Naive thymus-derived CD8-positive, alpha-beta T cell (primary cell): ENCODE measurements around the gene TIGD2. TPM values are rescaled to one million over a fixed set of nuclear protein-coding genes. Genes with fewer than 3 reads are reported as not detected.

ENCODE experiments used
- ATAC-seq, 2 donors: fragments of 150-1000 bp; cut with Tn5 transposase in 1 of 2; sonication (Bioruptor Pico), chemical (Tn5 transposase) in 1 of 2; 1 replicate in 1 of 2; 2 replicates in 1 of 2; pipeline ENCODE4 v1.10.0; 2021; ENCODE audit warnings: mild to moderate bottlenecking in 2 of 2, moderate library complexity in 2 of 2
- POLR2A ChIA-PET: fragments of 350-600 bp; sonication (Branson Sonifier 250); formaldehyde crosslinking; loops from one replicate; lab custom pipeline; 2021; ENCODE audit warnings: antibody characterized with exemption; lab: Charles Lee
- DNase-seq, 10 donors: peaks; one replicate each; pipeline versions ENCODE4 v3.0.0 to v3.0.0-alpha.2; 2020 to 2022
- H3K27ac Mint-ChIP-seq, 10 donors: one replicate each; pipeline ENCODE4 v1.8.0; 2020 to 2022; ENCODE audit warnings: mild to moderate bottlenecking in 10 of 10, mixed read lengths in 10 of 10, moderate library complexity in 4 of 10, inconsistent platforms in 1 of 10
- H3K27me3 Mint-ChIP-seq, 5 donors: one replicate each; pipeline ENCODE4 v1.8.0; 2021 to 2022; ENCODE audit warnings: mixed read lengths in 5 of 5
- H3K36me3 Mint-ChIP-seq, 3 donors: one replicate each; pipeline ENCODE4 v1.8.0; 2020 to 2022; ENCODE audit warnings: mixed read lengths in 3 of 3, mild to moderate bottlenecking in 2 of 3, inconsistent platforms in 1 of 3
- H3K4me1 Mint-ChIP-seq, 4 donors: one replicate each; pipeline ENCODE4 v1.8.0; 2021 to 2022; ENCODE audit warnings: mixed read lengths in 4 of 4
- H3K4me3 Mint-ChIP-seq, 10 donors: one replicate each; pipeline ENCODE4 v1.8.0; 2020 to 2022; ENCODE audit warnings: mild to moderate bottlenecking in 10 of 10, mixed read lengths in 10 of 10, moderate library complexity in 6 of 10, inconsistent platforms in 1 of 10
- H3K9me3 Mint-ChIP-seq, 9 donors: one replicate each; pipeline ENCODE4 v1.8.0; 2020 to 2022; ENCODE audit warnings: mixed read lengths in 9 of 9, mild to moderate bottlenecking in 3 of 9, inconsistent platforms in 1 of 9, moderate library complexity in 1 of 9
- polyA plus RNA-seq, 3 donors: library from polyadenylated mRNA; unstranded; fragments of 300-500 nt; fragmentation: Illumina TruSeq; gene quantifications; one replicate each; pipeline ENCODE4 v1.2.3, GENCODE V29; 2021
- total RNA-seq, 8 experiments: library from RNA in 2 of 8; stranded (reverse) in 2 of 8; gene quantifications; one replicate each; pipeline ENCODE4 v1.2.3 and lab custom pipeline; 2021 to 2026

Gene TIGD2
- total and polyA plus RNA-seq, 5 experiments from 2014 or later, result 3.2 to 8.4 (median 4.2) TPM

DNA sequence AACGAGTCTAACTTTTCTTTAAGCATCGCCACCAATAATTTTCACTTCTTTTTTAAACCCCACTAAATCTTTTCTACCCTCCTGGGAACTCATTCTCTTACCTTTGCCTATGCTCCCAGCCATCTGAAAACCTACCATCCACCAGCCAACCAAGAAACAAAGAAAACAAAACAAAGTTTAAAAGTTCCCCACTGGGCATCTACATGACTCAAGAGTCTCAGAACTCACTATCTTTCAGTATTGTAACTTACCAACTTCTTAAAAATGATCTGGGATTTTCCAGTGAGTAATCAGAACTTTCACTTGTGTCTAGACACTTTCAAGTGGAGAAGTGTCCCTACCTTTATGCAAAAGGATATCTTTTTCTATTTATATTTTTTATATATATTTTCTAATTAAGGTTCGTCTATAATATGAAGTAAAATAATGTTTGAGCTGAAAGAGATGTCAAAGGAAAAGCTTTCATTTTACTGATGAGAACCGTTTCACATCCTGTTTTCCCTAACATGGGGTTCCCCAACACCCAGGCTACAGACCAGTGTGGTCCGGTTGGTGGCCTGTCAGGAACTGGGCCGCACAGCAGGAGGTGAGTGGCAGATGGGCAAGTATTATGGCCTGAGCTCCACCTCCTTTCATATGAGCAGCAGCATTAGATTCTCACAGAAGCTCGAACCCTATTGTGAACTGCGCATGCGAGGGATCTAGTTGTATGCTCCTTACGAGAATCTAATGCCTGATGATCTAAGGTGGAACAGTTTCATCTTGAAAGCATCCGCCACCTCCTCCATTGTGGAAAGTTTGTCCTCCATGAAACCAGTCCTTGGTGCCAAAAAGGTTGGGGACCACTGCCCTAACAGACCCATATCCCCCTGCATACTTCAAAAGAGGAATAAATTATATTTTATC lies 9.8 kb upstream of the TIGD2 start:
- Mint-ChIP-seq H3K4me3 (no peak overlapping the region), H3K4me1 (peaks cover 0 to 6% (median 3%) of the 10 kb centered on the region in 4 donors), H3K9me3 (peaks cover 0 to 4% (median 0%) of the 10 kb centered on the region in 9 donors), H3K36me3 (no peaks in the 10 kb centered on the region), H3K27ac (peak overlapping the region in 1 of 10 donors; percentile 27), H3K27me3 (peaks cover 2 to 12% (median 3%) of the 10 kb centered on the region in 5 donors)
- ATAC-seq (no peak), DNase-seq (no peak)
- POLR2A ChIA-PET, result no interaction called here

DNA sequence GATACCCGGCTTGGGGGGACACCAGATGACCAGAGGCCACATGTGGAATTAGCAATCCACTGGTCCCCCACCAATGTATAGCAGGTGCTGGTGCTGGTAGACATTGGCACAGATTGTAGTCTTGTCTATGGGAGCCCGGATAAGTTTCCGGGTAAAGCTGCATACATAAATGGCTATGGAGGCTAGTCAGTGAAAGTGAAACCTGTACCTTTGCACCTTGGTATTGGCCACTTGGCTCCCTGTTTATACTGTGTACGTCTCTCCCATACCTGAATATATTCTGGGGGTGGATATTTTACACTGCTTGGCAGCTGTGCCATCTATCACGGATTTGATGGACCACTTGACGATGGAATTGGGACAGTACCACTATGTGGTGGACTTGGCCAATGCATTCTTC lies 5.6 kb upstream of the TIGD2 start:
- H3K27me3 Mint-ChIP-seq, result peaks cover 0 to 18% (median 8%) of the 10 kb centered on the region in 5 donors
- POLR2A ChIA-PET, result no interaction called here
- no peak overlapping the region for H3K4me3 Mint-ChIP-seq
- H3K36me3 Mint-ChIP-seq, result no peaks in the 10 kb centered on the region
- no peak for ATAC-seq
- peaks cover 0 to 10% (median 0%) of the 10 kb centered on the region in 9 donors for H3K9me3 Mint-ChIP-seq
- H3K27ac Mint-ChIP-seq, result no peak overlapping the region
- H3K4me1 Mint-ChIP-seq, result peaks cover 5 to 11% (median 8%) of the 10 kb centered on the region in 4 donors
- DNase-seq, result no peak

DNA sequence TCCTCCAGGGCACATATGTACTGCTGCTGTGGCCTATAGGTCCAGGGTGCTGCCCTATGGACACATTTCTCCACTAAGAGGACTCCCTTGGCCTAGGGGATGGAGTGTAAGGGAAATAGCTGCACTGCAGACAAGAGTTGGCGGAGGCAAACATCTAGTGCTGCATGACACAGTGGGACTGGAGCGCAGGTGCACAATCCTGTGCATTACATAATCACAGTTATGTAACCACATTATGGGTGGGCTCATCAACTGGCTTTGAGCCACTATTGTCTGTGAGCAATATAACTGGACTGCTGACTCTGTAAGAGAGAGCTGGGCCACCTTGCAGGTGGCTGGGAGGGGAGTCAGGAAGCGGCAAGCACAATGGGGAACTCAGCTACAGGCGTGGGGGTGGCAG lies 3.2 kb upstream of the TIGD2 start:
- peak overlapping the region in 1 of 10 donors; percentile 7 for H3K4me3 Mint-ChIP-seq
- POLR2A ChIA-PET, result no interaction called here
- ATAC-seq, result no peak
- H3K4me1 Mint-ChIP-seq, result peaks cover 17 to 25% (median 22%) of the 10 kb centered on the region in 4 donors
- H3K36me3 Mint-ChIP-seq, result peaks cover 0 to 8% (median 8%) of the 10 kb centered on the region in 3 donors
- H3K27me3 Mint-ChIP-seq, result peaks cover 0 to 18% (median 8%) of the 10 kb centered on the region in 5 donors
- H3K9me3 Mint-ChIP-seq, result peaks cover 0 to 16% (median 6%) of the 10 kb centered on the region in 9 donors
- no peak for DNase-seq
- H3K27ac Mint-ChIP-seq, result peak overlapping the region in 2 of 10 donors; percentile 32 to 45

DNA sequence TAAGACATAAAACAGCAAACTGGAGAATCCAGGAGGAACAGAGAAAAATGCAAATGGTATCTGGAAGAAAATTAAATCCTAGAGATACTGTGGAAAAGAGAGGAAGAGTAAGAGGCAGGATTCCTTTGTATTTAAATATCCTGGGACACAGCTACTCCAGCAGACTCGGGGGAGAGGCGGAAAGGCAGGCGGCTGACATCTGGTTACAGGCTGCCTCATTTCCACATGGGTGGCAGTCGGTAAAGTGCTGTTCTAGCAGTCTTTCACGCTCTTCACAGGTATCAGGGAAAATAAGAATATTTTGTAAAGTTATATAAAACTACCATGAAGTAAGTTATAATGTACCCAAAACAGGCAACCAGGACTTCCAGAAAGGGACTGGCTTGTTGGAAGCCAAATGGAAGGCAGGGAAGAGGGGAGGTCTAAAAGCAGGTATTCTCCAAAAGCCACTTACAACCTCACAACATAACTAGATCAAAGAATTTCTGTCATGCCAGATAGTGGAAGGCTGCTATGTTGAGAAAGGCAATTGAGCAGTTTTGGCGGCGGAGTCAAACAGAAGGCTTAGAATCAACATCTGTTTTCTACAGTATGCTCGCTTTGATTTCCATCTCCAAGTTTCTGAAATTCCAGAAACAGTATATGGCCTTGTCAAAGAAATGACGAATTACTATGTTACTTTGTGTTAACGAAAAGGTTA lies 1.3 kb upstream of the TIGD2 start:
- Mint-ChIP-seq H3K27me3 (peaks cover 0 to 9% (median 2%) of the 10 kb centered on the region in 5 donors), H3K4me3 (peak overlapping the region; percentile 80 to 93 (median 92)), H3K36me3 (peaks cover 0 to 24% (median 13%) of the 10 kb centered on the region in 3 donors), H3K9me3 (peaks cover 0 to 33% (median 14%) of the 10 kb centered on the region in 9 donors), H3K27ac (peak overlapping the region; percentile 30 to 93 (median 86)), H3K4me1 (peaks cover 14 to 26% (median 21%) of the 10 kb centered on the region in 4 donors)
- POLR2A ChIA-PET, result no interaction called here
- ATAC-seq, result no peak
- DNase-seq, result peak in 1 of 10 donors; percentile 3

DNA sequence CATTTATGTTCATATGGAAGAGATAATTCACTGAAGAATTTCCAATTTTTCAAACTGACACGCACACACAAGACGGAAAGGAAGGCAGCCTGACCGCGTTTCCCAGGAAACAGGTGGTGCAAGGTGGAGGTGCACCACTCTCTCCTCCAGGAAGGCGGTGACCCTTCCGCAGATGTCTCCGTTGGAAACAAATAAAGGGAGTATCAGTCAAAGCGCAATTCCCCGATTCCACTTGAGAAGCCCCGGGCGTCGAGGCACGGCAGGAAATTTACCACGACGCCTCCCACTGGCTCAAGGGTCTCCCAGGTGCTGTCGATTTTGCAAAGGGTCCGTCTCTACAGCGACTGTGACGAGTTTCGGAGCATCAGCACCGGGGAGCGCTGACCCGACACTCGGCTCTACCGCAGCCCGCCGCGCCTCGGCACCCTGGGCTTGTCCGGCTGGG lies 770 bp upstream of the TIGD2 start:
- Mint-ChIP-seq H3K4me3 (peak overlapping the region; percentile 80 to 93 (median 92)), H3K27me3 (peaks cover 0 to 6% (median 2%) of the 10 kb centered on the region in 5 donors), H3K36me3 (peaks cover 0 to 27% (median 18%) of the 10 kb centered on the region in 3 donors), H3K27ac (peak overlapping the region; percentile 73 to 93 (median 86)), H3K4me1 (peaks cover 14 to 26% (median 21%) of the 10 kb centered on the region in 4 donors), H3K9me3 (peaks cover 0 to 38% (median 14%) of the 10 kb centered on the region in 9 donors)
- DNase-seq (peak in 1 of 10 donors; percentile 7), ATAC-seq (no peak)
- POLR2A ChIA-PET, result no interaction called here

DNA sequence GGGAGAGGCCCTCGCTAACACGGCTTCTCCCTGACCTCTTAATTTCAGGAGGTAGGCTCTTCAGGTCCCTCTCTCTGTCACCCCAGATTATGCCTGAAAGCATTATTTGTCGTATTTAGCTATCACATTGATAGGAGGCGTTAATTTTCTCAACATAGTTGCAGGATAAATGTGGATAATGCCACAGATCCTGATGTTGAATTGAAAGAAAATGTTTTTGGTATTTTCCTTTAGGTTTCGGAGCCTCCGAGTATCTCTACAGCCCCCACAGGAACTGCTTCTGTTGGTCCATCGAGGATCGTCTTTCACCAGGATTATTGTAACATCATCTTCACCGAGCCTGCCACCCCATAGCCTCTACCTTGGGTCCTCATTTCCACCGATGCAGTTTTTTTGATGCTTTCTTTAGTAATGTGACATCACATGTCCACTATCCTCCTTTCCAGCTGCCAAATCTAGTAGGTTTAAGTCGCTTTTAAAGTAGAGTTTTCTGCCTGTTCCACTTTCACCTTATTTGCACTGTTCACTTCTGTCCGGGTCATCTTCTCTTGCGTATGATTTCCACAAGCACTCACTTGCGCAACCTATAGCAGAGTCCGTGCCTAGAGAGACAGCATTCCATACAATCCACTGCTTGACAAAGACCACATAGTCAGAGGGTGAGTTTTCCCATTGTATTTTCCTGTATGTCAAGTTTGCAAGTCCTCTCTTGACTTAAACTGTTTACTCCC lies 665 bp downstream of the TIGD2 start:
- H3K36me3 Mint-ChIP-seq, result peaks cover 0 to 29% (median 25%) of the 10 kb centered on the region in 3 donors
- H3K4me1 Mint-ChIP-seq, result peaks cover 14 to 26% (median 21%) of the 10 kb centered on the region in 4 donors
- peak in 1 of 2 donors; percentile 15 for ATAC-seq
- H3K27ac Mint-ChIP-seq, result peak overlapping the region; percentile 63 to 95 (median 86)
- peak in 1 of 10 donors; percentile 19 for DNase-seq
- peaks cover 0 to 53% (median 20%) of the 10 kb centered on the region in 9 donors for H3K9me3 Mint-ChIP-seq
- POLR2A ChIA-PET, result interaction anchor here (0.9 kb wide), 2 partner anchors 11 to 520 kb away, joined by 3 to 7 read pairs; partner anchors contain the start of gene HERC3
- peaks cover 0 to 6% (median 0%) of the 10 kb centered on the region in 5 donors for H3K27me3 Mint-ChIP-seq
- peak overlapping the region; percentile 83 to 93 (median 92) for H3K4me3 Mint-ChIP-seq

DNA sequence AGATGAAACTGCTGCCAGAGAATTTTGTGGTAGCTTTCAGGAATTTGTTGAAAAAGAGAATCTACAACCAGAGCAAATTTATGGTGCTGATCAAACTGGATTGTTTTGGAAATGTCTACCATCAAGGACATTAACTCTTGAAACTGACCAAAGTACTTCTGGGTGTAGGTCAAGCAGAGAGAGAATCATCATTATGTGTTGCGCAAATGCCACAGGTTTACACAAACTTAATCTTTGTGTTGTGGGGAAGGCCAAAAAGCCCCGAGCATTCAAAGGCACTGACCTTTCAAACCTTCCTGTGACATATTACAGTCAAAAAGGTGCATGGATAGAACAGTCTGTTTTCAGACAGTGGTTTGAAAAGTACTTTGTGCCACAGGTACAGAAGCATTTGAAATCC lies 2.1 kb downstream of the TIGD2 start:
- Mint-ChIP-seq H3K9me3 (peaks cover 0 to 57% (median 20%) of the 10 kb centered on the region in 9 donors), H3K4me1 (peaks cover 14 to 26% (median 21%) of the 10 kb centered on the region in 4 donors), H3K36me3 (peaks cover 0 to 29% (median 25%) of the 10 kb centered on the region in 3 donors), H3K27ac (no peak overlapping the region), H3K4me3 (no peak overlapping the region), H3K27me3 (peaks cover 0 to 6% (median 0%) of the 10 kb centered on the region in 5 donors)
- ATAC-seq (no peak), DNase-seq (no peak)
- POLR2A ChIA-PET, result no interaction called here

DNA sequence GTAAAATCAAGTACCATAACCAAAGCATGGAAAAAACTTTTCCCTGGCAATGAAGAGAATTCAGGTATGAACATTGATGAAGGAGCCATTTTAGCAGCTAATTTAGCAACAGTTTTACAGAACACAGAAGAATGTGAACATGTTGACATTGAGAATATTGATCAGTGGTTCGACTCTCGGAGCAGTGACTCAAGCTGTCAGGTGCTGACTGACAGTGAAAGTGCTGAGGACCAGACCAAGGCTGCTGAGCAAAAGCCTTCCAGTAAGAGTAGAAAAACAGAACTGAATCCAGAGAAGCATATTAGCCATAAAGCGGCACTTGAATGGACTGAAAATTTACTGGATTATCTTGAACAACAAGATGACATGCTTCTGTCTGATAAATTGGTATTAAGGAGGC lies 2.8 kb downstream of the TIGD2 start:
- POLR2A ChIA-PET, result no interaction called here
- Mint-ChIP-seq H3K27me3 (peaks cover 0 to 4% (median 0%) of the 10 kb centered on the region in 5 donors), H3K4me1 (peaks cover 14 to 26% (median 21%) of the 10 kb centered on the region in 4 donors), H3K9me3 (peaks cover 0 to 57% (median 20%) of the 10 kb centered on the region in 9 donors), H3K36me3 (peaks cover 0 to 29% (median 25%) of the 10 kb centered on the region in 3 donors), H3K4me3 (no peak overlapping the region), H3K27ac (no peak overlapping the region)
- DNase-seq, result no peak
- no peak for ATAC-seq

DNA sequence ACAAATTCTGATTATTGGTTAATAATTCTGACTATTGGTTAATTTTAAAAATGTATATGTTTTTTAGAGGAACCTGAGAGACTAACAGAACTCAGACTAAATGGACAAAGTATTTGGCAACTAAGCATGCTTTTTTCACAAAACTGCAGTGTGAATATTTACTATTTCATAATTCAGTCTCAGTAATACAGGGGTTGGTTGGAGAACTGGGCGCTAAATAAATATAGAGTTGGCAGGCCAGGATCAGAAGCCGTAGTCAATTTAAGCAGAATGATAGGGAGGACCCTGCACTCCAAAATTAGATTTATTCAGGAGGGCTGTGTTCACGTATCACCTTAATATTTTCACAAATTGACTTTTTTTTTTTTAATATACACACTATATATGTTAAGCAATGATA lies 5.8 kb downstream of the TIGD2 start:
- H3K27me3 Mint-ChIP-seq, result no peaks in the 10 kb centered on the region
- peaks cover 0 to 57% (median 20%) of the 10 kb centered on the region in 9 donors for H3K9me3 Mint-ChIP-seq
- H3K4me3 Mint-ChIP-seq, result no peak overlapping the region
- POLR2A ChIA-PET, result no interaction called here
- no peak for DNase-seq
- no peak overlapping the region for H3K27ac Mint-ChIP-seq
- no peak for ATAC-seq
- peaks cover 7 to 13% (median 10%) of the 10 kb centered on the region in 4 donors for H3K4me1 Mint-ChIP-seq
- peaks cover 0 to 29% (median 25%) of the 10 kb centered on the region in 3 donors for H3K36me3 Mint-ChIP-seq

DNA sequence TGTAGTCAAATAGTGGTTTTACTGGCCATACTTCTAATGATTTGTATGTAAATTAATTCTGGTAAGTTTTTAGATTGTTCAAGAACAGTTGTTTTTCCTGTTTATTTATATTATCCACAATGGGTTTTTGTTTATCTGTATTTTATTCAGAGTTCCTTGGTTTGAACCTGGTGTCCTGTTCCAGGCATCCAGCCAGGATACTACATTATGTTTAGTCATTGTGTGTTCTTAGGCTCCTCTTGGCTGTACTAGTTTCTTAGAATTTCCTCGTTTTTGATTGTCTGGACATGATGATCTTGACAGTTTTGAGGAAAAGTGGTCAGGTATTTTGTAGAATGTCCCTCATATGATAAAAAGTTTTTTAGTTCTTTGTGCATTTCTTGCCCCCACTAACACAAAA lies 7.8 kb downstream of the TIGD2 start:
- peaks cover 0 to 38% (median 13%) of the 10 kb centered on the region in 9 donors for H3K9me3 Mint-ChIP-seq
- DNase-seq, result no peak
- no peak overlapping the region for H3K27ac Mint-ChIP-seq
- POLR2A ChIA-PET, result no interaction called here
- no peaks in the 10 kb centered on the region for H3K27me3 Mint-ChIP-seq
- H3K36me3 Mint-ChIP-seq, result peaks cover 0 to 14% (median 11%) of the 10 kb centered on the region in 3 donors
- H3K4me1 Mint-ChIP-seq, result no peaks in the 10 kb centered on the region
- ATAC-seq, result no peak
- no peak overlapping the region for H3K4me3 Mint-ChIP-seq

DNA sequence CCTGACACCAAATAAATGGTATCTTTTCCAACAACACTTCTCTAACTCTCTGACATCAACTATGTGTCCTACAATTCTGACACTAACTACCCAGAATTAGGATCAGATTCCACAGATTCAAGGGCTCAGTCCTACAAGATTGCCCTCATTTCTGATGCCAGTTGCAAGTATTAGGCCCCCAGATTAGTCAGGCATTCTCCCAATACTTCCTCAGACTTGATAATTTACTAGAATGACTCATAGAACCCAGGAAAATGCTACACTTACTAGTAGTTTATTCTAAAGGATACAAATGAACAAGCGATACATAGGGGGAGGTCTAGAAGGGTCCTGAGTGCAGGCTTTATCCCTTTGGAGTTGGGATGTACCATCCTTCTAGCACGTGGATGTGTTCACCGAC lies 8.5 kb downstream of the TIGD2 start:
- DNase-seq (no peak), ATAC-seq (no peak)
- H3K36me3 Mint-ChIP-seq, result peaks cover 0 to 14% (median 7%) of the 10 kb centered on the region in 3 donors
- no peaks in the 10 kb centered on the region for H3K27me3 Mint-ChIP-seq
- peaks cover 0 to 33% (median 10%) of the 10 kb centered on the region in 9 donors for H3K9me3 Mint-ChIP-seq
- H3K4me3 Mint-ChIP-seq, result no peak overlapping the region
- H3K4me1 Mint-ChIP-seq, result no peaks in the 10 kb centered on the region
- H3K27ac Mint-ChIP-seq, result no peak overlapping the region
- POLR2A ChIA-PET, result no interaction called here
